ENCODE measurements around the gene SORCS2.

- no peak for TF ChIP-seq ZNF274 (IDR thresholded peaks at IDR 0.05; ENCODE audit: low read depth, low read length)
- TF ChIP-seq YY1 (IDR thresholded peaks at IDR 0.05; ENCODE audit: insufficient read depth, insufficient read length): no peak
- TF ChIP-seq SUZ12 (IDR thresholded peaks at IDR 0.05; ENCODE audit: extremely low read depth, insufficient read depth, insufficient read length): no peak
Observed at GRCh38 chr4:7524064-7524682, 331.8 kb downstream of the SORCS2 start.
